NCI-H1048 (cell line): ENCODE data around the gene SETD2.
"Not testable (repeated sequence)": the region's sequence is repeated elsewhere in the genome, so short reads cannot be mapped to it uniquely, and the experiment has no call there.

Experiments used
- DNase-seq: peaks from one replicate; lab custom pipeline; 2025; lab: John Stamatoyannopoulos, UW

Gene SETD2, protein sequence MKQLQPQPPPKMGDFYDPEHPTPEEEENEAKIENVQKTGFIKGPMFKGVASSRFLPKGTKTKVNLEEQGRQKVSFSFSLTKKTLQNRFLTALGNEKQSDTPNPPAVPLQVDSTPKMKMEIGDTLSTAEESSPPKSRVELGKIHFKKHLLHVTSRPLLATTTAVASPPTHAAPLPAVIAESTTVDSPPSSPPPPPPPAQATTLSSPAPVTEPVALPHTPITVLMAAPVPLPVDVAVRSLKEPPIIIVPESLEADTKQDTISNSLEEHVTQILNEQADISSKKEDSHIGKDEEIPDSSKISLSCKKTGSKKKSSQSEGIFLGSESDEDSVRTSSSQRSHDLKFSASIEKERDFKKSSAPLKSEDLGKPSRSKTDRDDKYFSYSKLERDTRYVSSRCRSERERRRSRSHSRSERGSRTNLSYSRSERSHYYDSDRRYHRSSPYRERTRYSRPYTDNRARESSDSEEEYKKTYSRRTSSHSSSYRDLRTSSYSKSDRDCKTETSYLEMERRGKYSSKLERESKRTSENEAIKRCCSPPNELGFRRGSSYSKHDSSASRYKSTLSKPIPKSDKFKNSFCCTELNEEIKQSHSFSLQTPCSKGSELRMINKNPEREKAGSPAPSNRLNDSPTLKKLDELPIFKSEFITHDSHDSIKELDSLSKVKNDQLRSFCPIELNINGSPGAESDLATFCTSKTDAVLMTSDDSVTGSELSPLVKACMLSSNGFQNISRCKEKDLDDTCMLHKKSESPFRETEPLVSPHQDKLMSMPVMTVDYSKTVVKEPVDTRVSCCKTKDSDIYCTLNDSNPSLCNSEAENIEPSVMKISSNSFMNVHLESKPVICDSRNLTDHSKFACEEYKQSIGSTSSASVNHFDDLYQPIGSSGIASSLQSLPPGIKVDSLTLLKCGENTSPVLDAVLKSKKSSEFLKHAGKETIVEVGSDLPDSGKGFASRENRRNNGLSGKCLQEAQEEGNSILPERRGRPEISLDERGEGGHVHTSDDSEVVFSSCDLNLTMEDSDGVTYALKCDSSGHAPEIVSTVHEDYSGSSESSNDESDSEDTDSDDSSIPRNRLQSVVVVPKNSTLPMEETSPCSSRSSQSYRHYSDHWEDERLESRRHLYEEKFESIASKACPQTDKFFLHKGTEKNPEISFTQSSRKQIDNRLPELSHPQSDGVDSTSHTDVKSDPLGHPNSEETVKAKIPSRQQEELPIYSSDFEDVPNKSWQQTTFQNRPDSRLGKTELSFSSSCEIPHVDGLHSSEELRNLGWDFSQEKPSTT (N-terminal part only)

DNA sequence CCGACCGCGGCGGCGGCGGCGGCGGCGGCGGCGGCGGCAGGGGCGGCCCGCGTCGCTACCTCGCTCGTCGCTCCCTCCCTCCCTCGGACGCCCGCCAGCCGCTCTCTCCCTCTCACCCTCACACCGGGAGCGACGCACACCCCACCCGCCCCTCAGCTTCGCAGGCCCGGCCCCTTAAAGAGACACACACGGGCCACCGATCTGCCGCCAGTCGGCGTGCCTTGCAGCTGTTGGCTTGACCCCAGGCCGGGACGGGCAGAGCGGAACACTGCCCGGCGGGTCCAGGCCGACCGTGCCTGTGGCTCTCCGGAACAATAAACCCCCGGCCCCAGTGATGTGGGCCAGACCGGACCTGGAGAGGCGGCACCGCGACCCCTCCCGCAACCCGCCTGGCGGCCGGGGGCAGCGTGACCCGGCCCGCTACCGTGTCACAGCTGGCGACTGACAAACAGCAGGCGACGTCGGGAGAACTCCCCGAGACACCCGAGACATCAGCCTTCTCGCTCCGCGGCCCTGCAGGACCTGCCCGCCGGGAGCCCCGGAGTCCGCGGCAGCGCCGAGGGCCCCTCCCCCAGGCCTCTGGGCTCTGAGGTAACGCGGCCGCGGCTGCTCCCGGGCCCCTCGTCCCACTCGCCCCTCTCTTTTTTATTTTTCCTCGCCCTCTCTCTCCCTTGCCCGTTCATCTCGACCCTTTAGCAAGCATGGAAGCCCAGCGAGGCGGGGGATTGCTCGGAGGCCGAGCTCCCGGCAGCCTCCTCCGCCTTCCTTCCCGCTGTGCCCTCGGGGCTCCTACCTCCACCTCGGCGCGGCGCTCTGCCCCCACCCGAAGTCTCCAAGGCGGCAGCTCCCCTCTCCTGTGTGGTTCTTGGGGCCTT lies at the start of gene SETD2:
Gene SETD2, minus strand, starts transcription at position 107 of the 875 bp plus-strand sequence. CDS start 189 bp downstream, outside the sequence.
- peak; percentile 73 for DNase-seq

DNA sequence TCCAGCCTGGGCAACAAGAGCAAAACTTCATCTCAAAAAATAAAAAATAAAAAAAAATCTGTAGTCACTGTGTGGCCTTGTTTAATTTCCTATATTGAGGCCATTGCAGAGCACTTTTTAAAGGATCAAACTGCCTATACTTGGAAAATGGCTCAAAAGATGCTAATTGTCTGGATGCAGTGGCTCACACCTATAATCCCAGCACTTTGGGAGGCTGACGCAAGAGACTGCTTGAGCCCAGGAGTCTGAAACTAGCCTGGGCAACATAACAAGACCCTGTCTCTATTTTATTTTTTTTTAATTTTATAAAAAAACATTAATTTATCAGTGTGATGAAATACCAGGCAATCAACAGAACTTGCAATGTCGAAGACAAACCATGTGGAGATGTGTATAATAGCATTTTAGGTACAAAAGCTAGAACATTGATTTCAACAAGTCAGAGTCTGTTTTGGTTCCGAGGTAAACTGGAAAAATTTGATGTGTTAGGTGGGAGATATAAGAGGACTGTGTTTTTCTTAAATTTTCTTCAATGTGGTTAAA lies 47.0 kb upstream of the SETD2 start:
- DNase-seq: no peak

DNA sequence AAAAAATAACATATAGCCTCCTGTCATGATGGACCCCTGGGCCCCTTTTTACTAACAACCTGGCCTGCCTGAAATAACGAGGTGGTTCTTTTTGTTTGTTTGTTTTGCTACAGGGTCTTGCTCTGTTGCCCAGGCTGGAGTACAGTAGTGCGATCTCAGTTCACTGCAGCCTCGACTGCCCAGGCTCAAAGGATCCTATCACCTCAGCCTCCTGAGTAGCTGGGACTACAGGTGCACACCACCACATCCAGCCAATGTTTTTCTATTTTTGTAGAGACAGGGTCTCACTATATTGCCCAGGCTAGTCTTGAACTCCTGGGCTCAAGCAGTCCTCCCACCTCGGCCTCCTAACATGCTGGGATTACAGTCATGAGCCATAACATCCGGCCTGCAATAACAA lies 42.1 kb upstream of the SETD2 start:
- not testable (repeated sequence) for DNase-seq

DNA sequence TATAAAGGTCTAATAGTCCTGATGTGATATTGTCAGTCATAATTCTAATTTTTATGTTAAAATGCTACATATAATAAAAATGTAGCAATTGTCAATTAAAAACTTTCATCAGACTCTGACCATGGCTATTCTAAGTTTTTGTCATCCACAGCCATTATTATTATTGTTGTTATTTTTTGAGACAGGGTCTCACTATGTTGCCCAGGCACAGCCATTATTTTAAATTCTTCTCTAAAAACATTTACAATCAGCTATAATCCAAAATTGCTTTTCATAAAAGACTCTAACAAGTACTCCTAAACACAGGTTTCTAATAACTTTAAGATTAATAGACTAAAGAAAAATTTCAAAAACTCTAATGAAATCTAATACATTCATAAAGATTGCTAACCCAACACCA lies 41.0 kb upstream of the SETD2 start:
- DNase-seq: no peak

DNA sequence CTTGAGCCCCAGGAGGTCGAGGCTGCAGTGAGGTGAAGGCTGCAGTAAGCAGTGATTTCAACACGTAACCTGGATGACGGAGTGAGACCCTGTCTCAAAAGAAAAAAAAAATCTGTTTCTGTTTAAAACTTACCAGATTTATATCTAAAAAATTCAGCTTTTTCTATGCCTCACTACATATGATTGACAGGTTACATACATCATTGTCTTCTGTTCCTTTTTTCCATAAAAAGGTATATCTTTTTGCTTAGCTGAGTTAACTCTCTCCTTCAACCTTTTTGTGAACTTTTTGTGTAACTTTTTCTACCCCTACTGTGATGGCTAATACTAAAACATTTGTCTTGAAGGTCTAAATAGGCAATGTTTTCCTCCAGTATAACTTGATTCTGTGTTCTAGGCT lies 38.6 kb upstream of the SETD2 start:
- DNase-seq: no peak

DNA sequence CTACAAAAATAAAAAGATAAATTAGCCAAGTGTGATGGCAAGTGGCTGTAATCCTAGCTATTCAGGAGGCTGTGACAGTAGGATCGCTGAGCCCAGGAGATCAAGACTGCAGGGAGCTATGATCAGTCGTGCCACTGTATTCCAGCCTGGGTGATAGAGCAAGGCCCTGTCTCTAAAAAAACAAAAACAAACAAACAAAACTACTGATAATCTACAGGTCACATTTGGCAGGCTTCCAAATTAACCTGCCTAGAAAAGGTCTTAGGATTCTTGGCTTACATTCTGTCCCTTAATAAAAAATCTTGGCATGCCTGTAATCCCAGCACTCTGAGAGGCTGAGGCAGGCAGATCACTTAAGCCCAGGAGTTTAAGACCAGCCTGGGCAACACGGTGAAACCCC lies 33.4 kb upstream of the SETD2 start:
- DNase-seq: no peak

DNA sequence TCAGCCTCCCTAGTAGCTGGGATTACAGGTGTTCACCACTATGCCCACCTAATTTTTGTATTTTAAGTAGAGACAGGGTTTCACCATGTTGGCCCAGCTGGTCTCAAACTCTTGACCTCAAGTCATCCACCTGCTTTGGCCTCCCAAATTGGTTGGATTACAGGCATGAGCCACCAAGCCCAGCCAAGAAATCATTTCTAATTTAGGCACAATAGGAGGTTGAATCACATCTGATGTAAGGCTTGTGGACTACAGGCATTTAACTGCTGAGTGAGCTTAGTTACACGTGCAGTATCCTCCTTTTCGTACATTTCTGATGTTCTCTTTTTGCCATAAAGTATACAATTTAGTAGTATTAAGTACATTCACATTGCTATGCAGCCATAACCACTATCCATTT lies 31.1 kb upstream of the SETD2 start:
- DNase-seq: no peak

DNA sequence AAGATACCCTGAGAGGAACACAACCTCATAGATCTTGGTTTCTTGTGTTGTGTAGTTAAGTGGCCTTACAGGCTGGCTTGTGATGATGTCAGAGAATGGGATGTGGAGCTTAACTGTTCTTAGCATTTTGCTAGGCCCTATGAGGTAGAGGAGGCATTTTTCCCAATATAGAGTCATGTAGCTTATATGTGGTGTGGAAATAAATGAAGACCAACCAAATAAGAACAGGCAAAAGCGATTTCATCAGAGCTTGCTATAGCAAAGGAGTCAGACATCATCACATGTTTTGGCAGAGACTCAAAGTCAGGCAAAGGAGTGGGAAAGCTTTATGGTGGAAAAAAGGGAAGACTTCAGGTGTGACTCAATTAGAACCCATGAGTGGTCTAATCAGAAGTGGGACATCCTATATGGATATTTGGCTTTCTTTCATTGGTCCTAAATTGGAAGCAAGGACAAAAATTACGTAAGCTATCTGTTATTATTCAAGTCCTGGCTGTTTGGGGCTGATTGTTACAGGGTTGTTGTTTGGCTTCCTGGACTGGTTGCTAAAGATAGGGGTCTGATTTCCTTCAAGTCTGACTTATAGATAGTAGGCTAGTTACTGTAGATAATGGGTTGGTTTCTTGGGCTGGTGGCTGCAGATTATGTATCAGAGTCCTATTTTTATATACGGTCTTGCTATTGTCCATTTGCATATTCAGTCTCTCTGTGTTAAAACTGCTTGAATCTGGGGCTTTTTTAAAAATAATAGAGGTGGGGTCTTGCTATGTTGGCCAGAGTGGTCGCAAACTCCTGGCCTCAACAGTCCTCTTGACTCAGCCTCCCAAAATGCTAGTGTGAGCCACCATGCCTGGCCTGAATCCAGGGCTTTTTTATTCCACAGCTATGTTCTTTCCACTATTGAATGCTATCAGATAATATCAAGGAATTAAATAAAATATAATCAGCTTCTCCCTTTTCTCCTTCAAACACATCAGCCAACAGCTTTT lies 30.3 kb upstream of the SETD2 start:
- no peak for DNase-seq

DNA sequence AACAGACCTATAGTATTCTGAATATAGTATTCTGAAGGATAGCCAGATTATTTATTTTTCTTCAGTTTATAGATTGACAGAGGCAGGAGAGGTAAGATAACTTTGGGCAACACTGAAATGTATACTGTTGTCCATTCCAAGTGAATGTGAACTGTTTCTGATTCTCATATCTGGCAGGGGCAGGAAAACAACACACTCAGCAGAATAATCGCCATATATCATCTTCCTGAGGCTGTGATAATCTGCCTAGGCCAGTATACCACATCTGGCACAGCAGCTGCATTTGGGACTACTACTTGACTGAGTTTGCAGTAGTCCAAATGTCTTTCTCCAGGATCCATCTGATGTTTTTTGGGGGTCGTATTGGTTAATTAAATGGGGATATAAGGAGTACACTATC lies 22.4 kb upstream of the SETD2 start:
- no peak for DNase-seq

DNA sequence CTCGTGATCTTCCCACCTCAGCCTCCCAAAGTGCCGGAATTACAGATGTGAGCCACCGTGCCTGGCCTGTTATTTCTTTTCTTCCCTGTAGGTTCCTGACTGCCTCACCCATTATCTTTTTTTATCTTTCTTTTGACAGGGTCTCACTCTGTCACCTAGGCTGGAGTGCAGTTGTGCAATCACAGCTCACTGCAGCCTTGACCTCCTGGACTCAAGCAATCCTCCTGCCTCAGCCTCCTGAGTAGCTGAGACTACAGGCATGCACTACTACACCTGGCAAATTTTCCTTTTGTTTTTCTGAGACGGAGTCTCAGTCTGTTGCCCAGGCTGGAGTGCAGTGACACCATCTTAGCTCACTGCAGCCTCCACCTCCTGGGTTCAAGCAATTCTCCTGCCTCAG lies 17.8 kb upstream of the SETD2 start:
- not testable (repeated sequence) for DNase-seq

DNA sequence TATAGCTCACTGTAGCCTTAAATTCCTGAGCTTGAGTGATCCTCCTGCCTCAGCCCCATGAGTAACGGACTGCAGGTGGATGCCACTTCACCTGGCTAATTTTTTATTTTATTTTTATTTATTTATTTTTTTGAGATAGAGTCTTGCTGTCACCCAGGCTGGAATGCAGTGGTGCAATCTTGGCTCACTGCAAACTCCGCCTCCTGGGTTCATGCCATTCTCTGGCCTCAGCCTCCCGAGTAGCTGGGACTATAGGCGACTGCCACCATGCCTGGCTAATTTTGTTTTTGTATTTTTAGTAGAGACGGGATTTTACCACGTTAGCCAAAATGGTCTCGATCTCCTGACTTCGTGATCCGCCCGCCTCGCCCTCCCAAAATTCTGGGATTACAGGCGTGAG lies 16.1 kb upstream of the SETD2 start:
- DNase-seq: not testable (repeated sequence)

DNA sequence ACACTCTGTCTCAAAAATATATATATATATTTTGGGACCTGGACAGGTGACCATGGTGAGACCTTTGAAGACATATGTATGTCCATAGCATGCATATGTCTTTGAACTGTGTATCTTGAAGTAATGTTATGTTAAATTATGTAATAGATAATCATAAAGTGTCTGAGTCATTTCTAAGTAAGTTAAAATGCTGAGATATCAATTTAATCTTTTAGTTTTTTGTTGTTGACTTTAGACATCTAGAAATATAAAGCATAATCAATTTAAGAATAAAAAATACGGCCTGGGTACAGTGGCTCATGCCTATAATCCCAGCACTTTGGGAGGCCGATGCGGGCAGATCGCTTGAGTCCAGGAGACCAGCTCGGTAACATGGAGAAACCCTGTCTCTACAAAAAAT lies 12.7 kb upstream of the SETD2 start:
- no peak for DNase-seq

DNA sequence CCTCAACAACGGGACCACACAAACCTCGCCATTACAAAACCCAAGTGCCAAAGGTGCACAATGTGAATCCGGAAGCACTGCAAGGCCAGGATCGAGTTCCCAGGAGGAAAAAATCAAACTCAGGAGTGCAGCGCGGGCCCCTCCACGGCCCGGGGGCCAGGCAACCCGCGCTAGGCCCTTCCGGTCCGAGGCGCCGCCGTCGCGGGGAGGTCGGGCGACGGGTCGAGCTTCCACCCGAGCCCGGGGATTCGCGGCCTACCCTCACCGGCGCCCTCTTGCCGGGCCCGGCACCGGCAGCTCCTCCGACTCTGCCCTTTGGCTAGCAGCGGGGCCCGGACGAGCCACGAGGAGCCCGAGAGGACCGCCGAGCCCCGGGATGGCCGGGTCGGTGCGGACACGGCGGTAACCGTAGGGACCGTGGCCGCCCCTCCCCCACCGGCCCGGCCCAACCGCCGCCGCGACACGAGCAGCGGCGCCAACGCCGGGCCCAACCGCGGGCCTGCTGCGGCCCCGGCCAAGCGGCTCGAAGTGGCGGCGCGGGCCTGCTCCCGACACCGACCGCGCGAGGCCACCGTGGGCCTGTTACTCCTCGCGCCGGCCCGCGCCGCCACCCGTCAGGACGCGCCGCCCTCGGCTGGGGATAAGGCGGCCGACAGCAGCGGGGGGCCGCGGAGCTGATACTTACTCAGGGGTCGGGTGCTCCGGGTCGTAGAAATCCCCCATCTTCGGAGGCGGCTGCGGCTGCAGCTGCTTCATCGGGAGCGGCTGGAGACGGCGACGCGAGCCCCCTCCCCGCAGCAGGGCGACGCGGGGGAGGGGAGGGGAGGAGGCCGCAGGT lies 525 bp downstream of the SETD2 start:
- no peak for DNase-seq

DNA sequence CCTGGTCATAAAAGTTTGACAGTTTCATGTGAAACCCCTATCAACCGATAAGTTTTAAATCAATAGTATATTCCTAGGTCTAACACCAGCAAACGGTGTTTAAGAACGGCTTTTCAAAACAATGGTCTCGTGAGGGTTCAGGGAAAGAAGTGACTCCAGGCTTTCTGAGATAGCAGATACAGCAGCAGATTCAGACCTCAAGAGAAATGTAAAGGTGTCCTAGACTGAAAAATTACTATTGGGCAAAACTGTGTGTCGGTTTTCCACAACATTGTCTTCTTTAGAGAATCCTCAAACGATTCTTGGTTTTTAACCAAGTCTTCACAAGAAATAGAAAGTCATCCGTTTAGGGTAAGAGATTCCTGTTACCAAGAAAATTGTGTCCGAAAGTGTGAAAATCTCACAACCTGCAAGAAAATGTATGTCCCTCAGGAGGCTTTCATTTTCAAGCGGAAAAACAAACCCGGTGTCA lies 1.2 kb downstream of the SETD2 start:
- no peak for DNase-seq

DNA sequence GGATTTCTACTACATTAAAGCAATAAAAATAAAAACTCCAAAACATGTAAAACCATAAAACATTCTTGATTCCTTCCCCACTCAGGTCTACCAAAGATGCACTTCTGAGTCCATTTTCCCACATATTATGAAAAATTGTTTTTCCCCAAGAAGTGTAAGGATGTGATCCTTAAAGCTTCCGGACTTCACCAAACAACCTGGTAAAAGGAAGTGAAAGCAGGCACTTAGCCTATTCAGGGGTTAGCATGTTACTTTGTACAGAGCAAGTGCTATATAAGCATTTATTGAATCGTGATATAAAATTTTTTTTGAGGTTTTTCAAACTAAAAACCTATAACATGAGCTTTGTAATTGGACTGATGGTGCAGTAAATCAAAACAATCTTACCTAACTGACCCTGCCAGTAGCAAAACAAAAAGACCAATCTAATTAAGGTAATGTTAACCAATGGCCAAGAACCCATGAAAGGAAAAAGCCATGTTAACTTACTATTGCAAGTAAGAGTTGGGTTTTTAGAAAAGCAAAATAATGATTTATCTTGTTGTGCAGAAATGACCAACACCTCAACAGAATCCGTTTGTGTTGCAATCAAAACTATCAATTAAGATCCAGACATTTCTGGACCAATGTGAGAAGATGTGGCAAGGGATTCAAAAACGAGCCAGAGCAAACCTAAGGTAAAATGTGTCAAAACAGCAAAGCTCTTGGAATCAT lies 1.8 kb downstream of the SETD2 start:
- no peak for DNase-seq

DNA sequence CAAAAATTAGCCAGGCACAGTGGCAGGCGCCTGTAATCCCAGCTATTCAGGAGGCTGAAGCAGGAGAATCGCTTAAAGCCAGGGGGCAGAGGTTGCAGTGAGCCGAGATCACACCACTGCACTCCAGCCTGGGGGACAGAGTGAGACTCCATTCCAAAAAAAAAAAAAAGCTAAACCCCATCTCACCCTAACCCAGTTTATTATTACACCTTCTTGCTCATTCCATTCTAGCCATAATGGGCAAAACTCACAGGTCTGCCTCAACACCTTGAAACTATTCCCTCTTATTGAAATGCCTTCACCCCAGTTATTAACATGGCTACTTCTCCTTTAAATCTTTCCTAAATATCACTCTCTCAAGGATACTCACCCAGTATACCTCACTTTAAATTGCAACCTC lies 4.1 kb downstream of the SETD2 start:
- no peak for DNase-seq

DNA sequence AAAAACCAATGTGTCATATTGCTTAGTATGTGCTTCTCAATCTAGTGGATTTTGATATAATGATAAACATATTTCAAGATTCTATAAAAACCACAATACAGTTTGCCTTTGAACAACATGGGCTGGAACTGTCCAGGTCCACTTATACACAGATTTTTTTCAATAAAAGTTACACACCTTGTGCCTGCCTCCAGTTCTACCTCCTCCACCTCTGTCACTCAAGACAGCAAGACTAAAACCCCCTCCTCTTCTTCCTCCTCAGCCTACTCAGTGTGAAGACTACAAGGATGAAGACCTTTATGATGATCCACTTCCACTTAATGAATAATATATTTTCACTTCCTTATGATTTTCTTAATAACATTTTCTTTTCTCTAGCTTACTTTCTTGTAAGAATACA lies 5.7 kb downstream of the SETD2 start:
- DNase-seq: no peak

DNA sequence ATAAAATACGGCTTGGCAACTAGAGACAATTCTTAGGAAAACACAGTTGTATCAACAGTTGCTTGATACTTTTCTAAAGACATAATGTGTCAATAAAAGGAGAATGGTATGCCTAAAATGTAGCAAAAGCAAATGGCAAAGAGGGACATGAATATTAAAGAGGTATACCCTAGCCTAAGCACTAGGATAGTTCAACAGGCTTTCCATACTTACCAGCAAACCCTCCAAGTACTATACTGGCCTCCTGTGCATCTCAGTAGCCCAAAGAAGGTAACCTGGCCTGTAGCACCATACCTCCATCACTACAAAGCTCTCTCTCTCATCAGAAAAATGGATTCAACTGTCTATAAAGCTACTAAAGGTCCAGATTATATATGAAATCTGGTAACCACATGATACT lies 7.5 kb downstream of the SETD2 start:
- no peak for DNase-seq
